Measurements from ENCODE around the gene ELAVL3.
A peak's percentile ranks its signal among the peaks of the same experiment; 100 is the strongest.

DNA sequence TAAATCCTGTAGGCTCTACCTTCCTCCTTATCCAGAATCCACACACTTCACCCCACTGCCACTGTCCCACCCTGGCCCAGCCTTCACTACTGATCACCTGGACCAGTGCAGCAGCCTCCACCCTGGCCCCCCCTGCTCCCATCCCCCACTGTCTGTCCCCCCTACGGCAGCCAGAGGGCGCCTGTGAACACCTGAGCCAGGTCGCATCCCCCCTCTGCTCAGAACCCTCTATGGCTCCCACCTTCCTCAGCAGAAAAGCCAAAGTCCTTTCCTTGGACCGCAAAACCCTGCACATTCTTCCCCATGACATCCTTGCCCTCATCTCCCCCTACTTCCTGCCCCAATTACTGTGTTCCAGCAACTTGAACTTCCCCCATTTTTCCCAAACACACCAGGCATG lies 20.6 kb downstream of the ELAVL3 start:
- TF ChIP-seq, protein P1, sequence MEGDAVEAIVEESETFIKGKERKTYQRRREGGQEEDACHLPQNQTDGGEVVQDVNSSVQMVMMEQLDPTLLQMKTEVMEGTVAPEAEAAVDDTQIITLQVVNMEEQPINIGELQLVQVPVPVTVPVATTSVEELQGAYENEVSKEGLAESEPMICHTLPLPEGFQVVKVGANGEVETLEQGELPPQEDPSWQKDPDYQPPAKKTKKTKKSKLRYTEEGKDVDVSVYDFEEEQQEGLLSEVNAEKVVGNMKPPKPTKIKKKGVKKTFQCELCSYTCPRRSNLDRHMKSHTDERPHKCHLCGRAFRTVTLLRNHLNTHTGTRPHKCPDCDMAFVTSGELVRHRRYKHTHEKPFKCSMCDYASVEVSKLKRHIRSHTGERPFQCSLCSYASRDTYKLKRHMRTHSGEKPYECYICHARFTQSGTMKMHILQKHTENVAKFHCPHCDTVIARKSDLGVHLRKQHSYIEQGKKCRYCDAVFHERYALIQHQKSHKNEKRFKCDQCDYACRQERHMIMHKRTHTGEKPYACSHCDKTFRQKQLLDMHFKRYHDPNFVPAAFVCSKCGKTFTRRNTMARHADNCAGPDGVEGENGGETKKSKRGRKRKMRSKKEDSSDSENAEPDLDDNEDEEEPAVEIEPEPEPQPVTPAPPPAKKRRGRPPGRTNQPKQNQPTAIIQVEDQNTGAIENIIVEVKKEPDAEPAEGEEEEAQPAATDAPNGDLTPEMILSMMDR (IDR thresholded peaks at IDR 0.05) = 0 out of 2 replicates have a peak, but pooled peaks have one; percentile 27
- TF ChIP-seq, protein P2, sequence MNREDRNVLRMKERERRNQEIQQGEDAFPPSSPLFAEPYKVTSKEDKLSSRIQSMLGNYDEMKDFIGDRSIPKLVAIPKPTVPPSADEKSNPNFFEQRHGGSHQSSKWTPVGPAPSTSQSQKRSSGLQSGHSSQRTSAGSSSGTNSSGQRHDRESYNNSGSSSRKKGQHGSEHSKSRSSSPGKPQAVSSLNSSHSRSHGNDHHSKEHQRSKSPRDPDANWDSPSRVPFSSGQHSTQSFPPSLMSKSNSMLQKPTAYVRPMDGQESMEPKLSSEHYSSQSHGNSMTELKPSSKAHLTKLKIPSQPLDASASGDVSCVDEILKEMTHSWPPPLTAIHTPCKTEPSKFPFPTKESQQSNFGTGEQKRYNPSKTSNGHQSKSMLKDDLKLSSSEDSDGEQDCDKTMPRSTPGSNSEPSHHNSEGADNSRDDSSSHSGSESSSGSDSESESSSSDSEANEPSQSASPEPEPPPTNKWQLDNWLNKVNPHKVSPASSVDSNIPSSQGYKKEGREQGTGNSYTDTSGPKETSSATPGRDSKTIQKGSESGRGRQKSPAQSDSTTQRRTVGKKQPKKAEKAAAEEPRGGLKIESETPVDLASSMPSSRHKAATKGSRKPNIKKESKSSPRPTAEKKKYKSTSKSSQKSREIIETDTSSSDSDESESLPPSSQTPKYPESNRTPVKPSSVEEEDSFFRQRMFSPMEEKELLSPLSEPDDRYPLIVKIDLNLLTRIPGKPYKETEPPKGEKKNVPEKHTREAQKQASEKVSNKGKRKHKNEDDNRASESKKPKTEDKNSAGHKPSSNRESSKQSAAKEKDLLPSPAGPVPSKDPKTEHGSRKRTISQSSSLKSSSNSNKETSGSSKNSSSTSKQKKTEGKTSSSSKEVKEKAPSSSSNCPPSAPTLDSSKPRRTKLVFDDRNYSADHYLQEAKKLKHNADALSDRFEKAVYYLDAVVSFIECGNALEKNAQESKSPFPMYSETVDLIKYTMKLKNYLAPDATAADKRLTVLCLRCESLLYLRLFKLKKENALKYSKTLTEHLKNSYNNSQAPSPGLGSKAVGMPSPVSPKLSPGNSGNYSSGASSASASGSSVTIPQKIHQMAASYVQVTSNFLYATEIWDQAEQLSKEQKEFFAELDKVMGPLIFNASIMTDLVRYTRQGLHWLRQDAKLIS (CRISPR knock-in tag; IDR thresholded peaks at IDR 0.05; ENCODE audit: borderline replicate concordance) = no peak
- TF ChIP-seq, protein P3, sequence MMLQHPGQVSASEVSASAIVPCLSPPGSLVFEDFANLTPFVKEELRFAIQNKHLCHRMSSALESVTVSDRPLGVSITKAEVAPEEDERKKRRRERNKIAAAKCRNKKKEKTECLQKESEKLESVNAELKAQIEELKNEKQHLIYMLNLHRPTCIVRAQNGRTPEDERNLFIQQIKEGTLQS (CRISPR knock-in tag; conservative IDR thresholded peaks at IDR 0.05) = no peak

Measured in WTC11 (cell line).